HEK293 (cell line): ENCODE data around the gene COL18A1.

ENCODE experiments used
- CTCF ChIA-PET: fragments of 350-600 bp; formaldehyde crosslinking; extraction: SDS; loops from one replicate; lab custom pipeline; 2021; ENCODE audit warnings: antibody characterized with exemption; lab: Yijun Ruan, JAX
- POLR2A ChIA-PET: fragments of 300-600 bp; formaldehyde crosslinking; extraction: SDS; loops from one replicate; lab custom pipeline; 2020; ENCODE audit warnings: antibody characterized with exemption, inconsistent platforms; lab: Yijun Ruan, JAX
- H3K27ac ChIP-seq: fragments of 200-500 bp; sonication (Bioruptor generic); 2 replicates; pipeline ENCODE4 v1.5.1; 2014; ENCODE audit warnings: low read depth, low read length, control low read depth, inconsistent platforms; ENCODE audit errors: extremely low read depth
- H3K36me3 ChIP-seq, 2 experiments: fragments of 200-500 bp in 1 of 2; sonication (Bioruptor generic) in 1 of 2; 1 replicate in 1 of 2; 2 replicates in 1 of 2; pipeline ENCODE4 v1.5.1; 2014 to 2017; ENCODE audit warnings: inconsistent platforms in 2 of 2, low read length in 2 of 2; ENCODE audit not compliant: control insufficient read depth in 2 of 2, insufficient read depth in 1 of 2
- H3K4me1 ChIP-seq: fragments of 200-500 bp; sonication (Bioruptor generic); 2 replicates; pipeline ENCODE4 v1.5.1; 2014; ENCODE audit warnings: mild to moderate bottlenecking, low read length, inconsistent platforms; ENCODE audit not compliant: control insufficient read depth, insufficient read depth
- H3K4me3 ChIP-seq: 2 replicates; pipeline ENCODE4 v1.5.1; 2011; ENCODE audit warnings: low read depth, mild to moderate bottlenecking, control low read depth, low read length, moderate library complexity
- H3K9me3 ChIP-seq: fragments of 200-500 bp; sonication (Bioruptor generic); 2 replicates; pipeline ENCODE4 v1.5.1; 2014; ENCODE audit warnings: low read depth, low read length, inconsistent platforms; ENCODE audit not compliant: control insufficient read depth, insufficient read depth
- BCL11A ChIP-seq: fragments of 450-650 bp; formaldehyde crosslinking; IDR thresholded peaks from 2 replicates; pipeline ENCODE4 v1.5.1; 2016; ENCODE audit warnings: low read depth, missing biosample characterization, missing genetic modification characterization
- INSM2 ChIP-seq: fragments of 450-650 bp; formaldehyde crosslinking; IDR thresholded peaks from 2 replicates; pipeline ENCODE4 v1.5.1; 2016; ENCODE audit warnings: missing biosample characterization, missing genetic modification characterization
- KLF17 ChIP-seq: fragments of 450-650 bp; formaldehyde crosslinking; IDR thresholded peaks from 2 replicates; pipeline ENCODE4 v1.5.1; 2016; ENCODE audit warnings: missing biosample characterization, missing genetic modification characterization
- PRDM1 ChIP-seq: fragments of 450-650 bp; formaldehyde crosslinking; IDR thresholded peaks from 2 replicates; pipeline ENCODE4; 2016; ENCODE audit warnings: missing biosample characterization, missing genetic modification characterization
- PRDM10 ChIP-seq: fragments of 450-650 bp; formaldehyde crosslinking; IDR thresholded peaks from 2 replicates; pipeline ENCODE4 v1.5.1; 2016; ENCODE audit warnings: missing biosample characterization, missing genetic modification characterization
- REST ChIP-seq: fragments of 450-650 bp; formaldehyde crosslinking; IDR thresholded peaks from 2 replicates; pipeline ENCODE4 v1.5.1; 2016; ENCODE audit warnings: missing biosample characterization, missing genetic modification characterization
- SCRT1 ChIP-seq: fragments of 450-650 bp; formaldehyde crosslinking; IDR thresholded peaks from 2 replicates; pipeline ENCODE4 v1.5.1; 2016; ENCODE audit warnings: missing biosample characterization, missing genetic modification characterization, borderline replicate concordance
- SP7 ChIP-seq: fragments of 450-650 bp; formaldehyde crosslinking; IDR thresholded peaks from 2 replicates; pipeline ENCODE4 v1.5.1; 2016; ENCODE audit warnings: missing biosample characterization, missing genetic modification characterization
- WT1 ChIP-seq: fragments of 450-650 bp; formaldehyde crosslinking; IDR thresholded peaks from 2 replicates; pipeline ENCODE4 v1.5.1; 2016; ENCODE audit warnings: missing biosample characterization, missing genetic modification characterization
- ZBTB17 ChIP-seq: fragments of 450-650 bp; formaldehyde crosslinking; IDR thresholded peaks from 2 replicates; pipeline ENCODE4 v1.5.1; 2016; ENCODE audit warnings: missing biosample characterization, missing genetic modification characterization
- ZBTB48 ChIP-seq: fragments of 450-650 bp; formaldehyde crosslinking; IDR thresholded peaks from 2 replicates; pipeline ENCODE4 v1.5.1; 2016; ENCODE audit warnings: missing biosample characterization, missing genetic modification characterization
- ZBTB8A ChIP-seq: fragments of 450-650 bp; formaldehyde crosslinking; IDR thresholded peaks from 2 replicates; pipeline ENCODE4 v1.5.1; 2016; ENCODE audit warnings: missing biosample characterization, missing genetic modification characterization
- ZEB2 ChIP-seq: fragments of 450-650 bp; formaldehyde crosslinking; IDR thresholded peaks from 2 replicates; pipeline ENCODE4 v1.5.1; 2016; ENCODE audit warnings: missing biosample characterization, missing genetic modification characterization
- ZIC2 ChIP-seq: fragments of 450-650 bp; formaldehyde crosslinking; IDR thresholded peaks from 2 replicates; pipeline ENCODE4 v1.5.1; 2016; ENCODE audit warnings: missing biosample characterization, missing genetic modification characterization
- ZNF211 ChIP-seq: fragments of 450-650 bp; formaldehyde crosslinking; IDR thresholded peaks from 2 replicates; pipeline ENCODE4 v1.5.1; 2016; ENCODE audit warnings: low read depth, missing biosample characterization, missing genetic modification characterization
- ZNF394 ChIP-seq: fragments of 450-650 bp; formaldehyde crosslinking; IDR thresholded peaks from 2 replicates; pipeline ENCODE4 v1.5.1; 2016; ENCODE audit warnings: missing biosample characterization, missing genetic modification characterization, mild to moderate bottlenecking, moderate library complexity, borderline replicate concordance
- ZNF513 ChIP-seq: fragments of 450-650 bp; IDR thresholded peaks from 2 replicates; pipeline ENCODE4 v1.5.1; 2018; ENCODE audit warnings: missing biosample characterization, missing genetic modification characterization
- ZNF600 ChIP-seq: fragments of 450-650 bp; formaldehyde crosslinking; IDR thresholded peaks from 2 replicates; pipeline ENCODE4 v1.5.1; 2016; ENCODE audit warnings: missing biosample characterization, missing genetic modification characterization
- ZNF629 ChIP-seq: fragments of 450-650 bp; formaldehyde crosslinking; IDR thresholded peaks from 2 replicates; pipeline ENCODE4 v1.5.1; 2017; ENCODE audit warnings: missing biosample characterization, missing genetic modification characterization
- ZSCAN23 ChIP-seq: fragments of 450-650 bp; formaldehyde crosslinking; IDR thresholded peaks from 2 replicates; pipeline ENCODE4 v1.5.1; 2016; ENCODE audit warnings: missing biosample characterization, missing genetic modification characterization
- ZSCAN5A ChIP-seq: fragments of 450-650 bp; formaldehyde crosslinking; IDR thresholded peaks from 2 replicates; pipeline ENCODE4 v1.5.1; 2016; ENCODE audit warnings: missing biosample characterization, missing genetic modification characterization

The COL18A1 gene

GRCh38 chr21:45363921-45364467 lies 41.0 kb upstream of the COL18A1 start:
- Histone ChIP-seq H3K4me1 (no peaks in the 10 kb centered on the region), H3K27ac (no peak overlapping the region)
- TF ChIP-seq PRDM1 (tag by site-specific recombination): no peak; the same call in 1 of the 2 replicates
- TF ChIP-seq BCL11A (tag by site-specific recombination): 0 out of 2 replicates have a peak, but pooled peaks have one; percentile 33
- peak; percentile 55; the same call in 1 of the 2 replicates for TF ChIP-seq ZEB2
- TF ChIP-seq PRDM10 (tag by site-specific recombination): no peak
- 0 out of 2 replicates have a peak, but pooled peaks have one; percentile 26 for TF ChIP-seq ZNF394
- TF ChIP-seq SCRT1: no peak
- peak; percentile 88 for TF ChIP-seq ZNF600 (tag by site-specific recombination)
- no peak for TF ChIP-seq REST
- no peak for TF ChIP-seq ZNF211
- TF ChIP-seq ZIC2 (tag by site-specific recombination): 0 out of 2 replicates have a peak, but pooled peaks have one; percentile 43
- 0 out of 2 replicates have a peak, but pooled peaks have one; percentile 51 for TF ChIP-seq ZSCAN5A
- TF ChIP-seq ZSCAN23 (tag by site-specific recombination): 0 out of 2 replicates have a peak, but pooled peaks have one; percentile 28
- peak; percentile 89 for TF ChIP-seq KLF17 (tag by site-specific recombination)
- peak; percentile 98 for TF ChIP-seq SP7 (tag by site-specific recombination)
- TF ChIP-seq ZNF513 (tag by site-specific recombination): no peak
- no peak for TF ChIP-seq ZBTB48 (tag by site-specific recombination)
- 0 out of 2 replicates have a peak, but pooled peaks have one; percentile 29 for TF ChIP-seq WT1 (tag by site-specific recombination)
- peak; percentile 65 for TF ChIP-seq ZNF629
- TF ChIP-seq ZBTB17: peak; percentile 34; the same call in 1 of the 2 replicates
- TF ChIP-seq ZBTB8A (tag by site-specific recombination): 0 out of 2 replicates have a peak, but pooled peaks have one; percentile 25
- TF ChIP-seq INSM2 (tag by site-specific recombination): 0 out of 2 replicates have a peak, but pooled peaks have one; percentile 39

More at GRCh38 chr21:45363921-45364467, 41.0 kb upstream of the COL18A1 start:
- ChIA-PET POLR2A (interaction anchor here (0.6 to 0.8 kb wide), 2 partner anchors 34 to 76 kb away, joined by 3 to 4 read pairs; partner anchors contain the start of gene POFUT2), CTCF (interaction anchor here (0.6 to 0.7 kb wide), 2 partner anchors 11 to 85 kb away, joined by 3 to 5 read pairs; no protein-coding TSS in a partner anchor)
- Histone ChIP-seq H3K9me3 (no peaks in the 10 kb centered on the region), H3K36me3 (no peaks in the 10 kb centered on the region), H3K4me3 (no peak overlapping the region)
